Measurements from ENCODE around the gene CD2BP2. TPM values are rescaled to one million over a fixed set of nuclear protein-coding genes. Genes with fewer than 3 reads are reported as not detected.
"Not testable (repeated sequence)": the region's sequence is repeated elsewhere in the genome, so short reads cannot be mapped to it uniquely, and the experiment has no call there.

The CD2BP2 gene
- polyA plus RNA-seq, 1 donor: 33.0 TPM

DNA sequence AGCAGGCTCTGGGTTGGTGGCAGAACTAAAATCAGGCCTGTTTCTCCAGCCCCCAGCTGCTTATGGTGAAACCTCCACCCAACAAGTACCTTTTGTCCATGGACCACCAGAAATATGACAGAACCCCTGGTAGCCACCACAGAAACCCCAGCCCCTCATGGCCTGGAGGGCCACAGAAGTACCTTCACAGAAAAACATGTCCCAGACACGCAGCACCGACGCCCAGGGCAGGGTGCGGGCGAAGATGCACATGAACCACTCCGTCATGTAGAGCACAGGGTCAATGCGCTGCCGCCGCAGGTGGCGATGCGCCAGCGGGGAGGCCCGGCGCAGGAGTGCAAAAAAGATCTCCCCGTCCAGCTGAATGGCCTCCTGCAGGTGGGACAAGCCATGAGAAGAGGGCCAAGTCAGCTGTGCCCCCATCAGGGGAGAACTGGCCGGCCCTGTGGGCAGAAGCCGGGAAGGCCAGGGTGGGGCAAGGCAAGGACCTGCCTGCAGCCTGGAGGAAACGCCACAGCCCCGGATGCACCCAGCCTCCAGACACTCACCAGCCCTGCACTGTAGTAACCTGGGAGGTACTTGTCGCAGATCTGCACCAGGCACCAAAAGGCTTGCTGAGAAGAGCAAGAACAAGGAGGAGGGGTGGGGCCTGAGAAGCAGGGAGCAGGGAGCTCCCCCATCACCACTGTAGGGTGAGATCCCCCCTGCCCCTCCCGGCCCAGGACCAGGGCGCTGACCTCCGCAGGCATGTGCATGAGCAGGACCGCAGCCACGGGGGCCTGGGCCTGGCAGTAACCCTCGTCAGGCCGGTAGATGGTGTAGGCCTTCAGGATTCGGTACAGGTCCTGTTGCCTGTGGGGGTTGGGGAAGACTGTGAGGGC lies 4.1 kb upstream of the CD2BP2 start:
- DNase-seq (ENCODE audit: low read depth): no peak

GRCh38 chr16:30358577-30358936 lies 3.4 kb upstream of the CD2BP2 start:
- DNase-seq (ENCODE audit: low read depth): no peak

GRCh38 chr16:30357715-30358576 lies 2.8 kb upstream of the CD2BP2 start:
- DNase-seq (ENCODE audit: low read depth): no peak

DNA sequence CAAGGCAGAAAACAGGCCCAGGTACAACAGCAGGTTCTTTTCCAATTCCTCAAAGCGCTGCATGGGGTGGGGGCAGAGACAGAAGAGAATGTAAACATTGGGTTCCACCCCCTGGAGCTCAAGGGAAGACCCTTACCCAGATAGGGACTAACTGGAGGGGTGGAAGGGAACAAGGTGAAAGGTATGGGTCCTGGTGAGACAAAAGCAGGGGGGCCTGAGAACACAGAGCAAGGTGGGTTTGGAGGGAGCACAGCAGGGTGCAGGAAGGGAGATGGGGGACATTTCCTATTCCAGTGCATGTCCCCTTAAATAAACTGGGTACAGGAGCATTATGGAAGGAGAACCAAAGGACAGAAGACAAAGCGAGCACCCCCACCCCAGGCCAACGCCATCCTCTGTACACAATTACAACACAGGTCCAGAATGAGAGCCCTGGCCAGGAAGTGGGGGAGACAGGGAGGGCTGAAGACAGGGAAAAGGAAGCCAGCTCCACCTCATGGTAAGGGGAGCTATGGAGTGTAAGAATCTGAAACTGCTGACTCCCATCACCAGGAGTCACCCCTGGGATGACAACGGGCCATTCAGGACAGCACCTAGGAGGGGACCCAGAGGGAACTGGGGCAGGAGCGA lies 2.1 kb upstream of the CD2BP2 start:
- DNase-seq (ENCODE audit: low read depth): no peak

DNA sequence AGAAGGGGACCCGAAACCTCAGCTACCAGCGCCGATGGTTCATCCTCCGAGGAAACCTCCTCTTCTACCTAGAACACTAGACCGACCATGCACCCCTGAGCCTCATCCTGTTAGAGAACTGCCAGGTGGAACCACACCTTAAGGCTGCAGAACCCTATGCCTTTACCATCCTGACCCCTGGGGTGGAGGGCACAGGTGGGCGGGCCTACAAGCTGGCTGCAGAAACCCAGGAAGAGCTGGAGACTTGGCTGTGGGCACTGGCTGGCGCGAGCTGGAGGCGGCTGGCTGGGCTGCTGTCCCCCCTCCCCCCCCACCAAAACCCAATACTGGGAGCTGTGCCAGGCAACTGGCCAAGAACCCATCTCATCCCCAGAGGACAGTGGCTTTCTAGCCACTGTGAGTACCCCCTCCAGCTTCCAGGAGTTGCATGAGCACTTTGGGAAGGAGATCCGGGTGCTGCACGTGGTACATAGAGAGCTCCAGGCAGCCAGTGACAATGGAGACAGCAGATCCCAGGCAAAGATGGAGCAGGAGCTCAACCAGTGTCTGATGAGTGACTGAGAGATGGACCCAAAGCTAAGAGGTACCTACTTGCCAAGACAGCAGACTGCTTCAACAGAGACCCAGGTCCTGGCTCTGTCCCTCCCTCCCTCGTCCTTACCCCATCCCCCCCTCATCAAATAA lies 1.4 kb upstream of the CD2BP2 start:
- no peak for DNase-seq (ENCODE audit: low read depth)

GRCh38 chr16:30355954-30356308 lies 823 bp upstream of the CD2BP2 start:
- DNase-seq (ENCODE audit: low read depth): no peak

GRCh38 chr16:30354423-30355143 lies 525 bp downstream of the CD2BP2 start:
- DNase-seq (ENCODE audit: low read depth): no peak

DNA sequence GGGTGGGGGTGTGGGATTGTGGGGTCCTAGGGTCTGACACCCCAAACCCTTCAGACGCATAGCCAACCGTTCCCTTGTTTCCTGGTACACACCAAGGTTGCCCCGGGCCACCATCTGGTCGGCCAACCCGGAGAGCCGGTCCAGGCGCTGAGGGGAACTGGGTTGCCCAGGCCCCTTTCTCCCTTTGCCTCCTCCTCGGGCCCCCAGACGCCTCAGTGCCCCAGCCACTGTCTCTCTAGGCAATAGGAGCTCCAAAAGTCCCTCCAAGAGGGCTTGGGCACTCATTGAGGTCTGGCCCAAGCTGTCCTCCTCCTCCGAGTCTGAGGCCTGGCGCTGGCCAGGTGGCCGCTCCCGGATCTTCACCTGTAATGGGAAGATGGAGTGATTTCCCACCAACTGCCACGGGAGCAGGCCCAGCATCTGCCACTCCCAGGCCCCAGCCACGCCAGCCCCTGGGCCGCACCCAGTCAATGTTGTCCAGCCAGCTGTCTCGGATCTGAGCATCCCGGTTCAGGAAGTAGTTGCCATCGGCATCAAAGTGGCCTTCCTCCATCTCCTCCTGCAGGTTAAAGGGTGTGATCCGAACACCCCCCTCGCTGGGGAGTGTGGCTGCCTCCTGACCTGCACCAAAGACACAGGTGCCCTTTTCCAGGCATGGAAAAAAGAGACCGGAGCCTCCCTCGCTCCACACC lies 1.5 kb downstream of the CD2BP2 start:
- DNase-seq (ENCODE audit: low read depth): no peak

GRCh38 chr16:30352488-30353401 lies 2.4 kb downstream of the CD2BP2 start:
- DNase-seq (ENCODE audit: low read depth): no peak

DNA sequence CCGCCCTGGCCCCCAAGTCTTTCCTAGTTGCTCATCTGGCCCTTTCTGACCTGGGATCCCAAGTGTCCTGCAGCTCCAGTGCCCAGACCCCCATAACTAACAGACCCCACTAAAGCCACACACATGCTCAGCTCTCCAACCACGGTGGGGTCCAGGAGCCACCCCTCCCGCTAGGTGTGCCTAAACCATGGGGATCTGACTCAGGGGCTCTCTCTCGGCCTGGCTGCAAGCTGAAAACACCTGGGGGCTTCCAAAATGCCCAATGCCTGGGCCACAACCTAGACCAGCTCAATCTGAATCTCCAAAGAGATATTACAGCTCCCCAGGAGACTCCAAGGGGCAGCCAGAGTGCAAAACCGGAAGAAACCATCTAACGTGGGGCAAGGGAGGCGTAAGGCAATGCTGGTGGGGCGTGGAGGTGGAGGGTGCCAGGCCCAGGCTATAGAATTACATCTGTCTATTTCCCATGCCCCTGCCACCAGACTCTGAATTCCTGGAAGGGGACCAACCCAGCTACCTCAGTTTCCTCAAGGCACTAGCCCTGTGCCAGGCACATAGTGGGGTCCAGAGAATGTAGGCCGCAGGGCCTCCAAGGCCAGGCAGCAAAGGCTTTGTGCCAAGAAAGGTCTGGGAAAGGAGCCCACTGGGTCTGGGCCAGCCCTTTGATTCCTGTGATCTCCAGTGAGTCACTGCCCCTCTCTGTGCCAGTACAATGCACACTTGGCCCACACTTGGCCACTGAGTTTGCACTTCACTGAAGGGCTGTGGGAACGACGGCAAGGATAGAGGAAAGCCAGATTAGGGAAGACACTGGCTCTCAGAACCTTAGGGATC lies 3.3 kb downstream of the CD2BP2 start:
- DNase-seq (ENCODE audit: low read depth): no peak

GRCh38 chr16:30351001-30351441 lies 4.1 kb downstream of the CD2BP2 start:
- no peak for DNase-seq (ENCODE audit: low read depth)

DNA sequence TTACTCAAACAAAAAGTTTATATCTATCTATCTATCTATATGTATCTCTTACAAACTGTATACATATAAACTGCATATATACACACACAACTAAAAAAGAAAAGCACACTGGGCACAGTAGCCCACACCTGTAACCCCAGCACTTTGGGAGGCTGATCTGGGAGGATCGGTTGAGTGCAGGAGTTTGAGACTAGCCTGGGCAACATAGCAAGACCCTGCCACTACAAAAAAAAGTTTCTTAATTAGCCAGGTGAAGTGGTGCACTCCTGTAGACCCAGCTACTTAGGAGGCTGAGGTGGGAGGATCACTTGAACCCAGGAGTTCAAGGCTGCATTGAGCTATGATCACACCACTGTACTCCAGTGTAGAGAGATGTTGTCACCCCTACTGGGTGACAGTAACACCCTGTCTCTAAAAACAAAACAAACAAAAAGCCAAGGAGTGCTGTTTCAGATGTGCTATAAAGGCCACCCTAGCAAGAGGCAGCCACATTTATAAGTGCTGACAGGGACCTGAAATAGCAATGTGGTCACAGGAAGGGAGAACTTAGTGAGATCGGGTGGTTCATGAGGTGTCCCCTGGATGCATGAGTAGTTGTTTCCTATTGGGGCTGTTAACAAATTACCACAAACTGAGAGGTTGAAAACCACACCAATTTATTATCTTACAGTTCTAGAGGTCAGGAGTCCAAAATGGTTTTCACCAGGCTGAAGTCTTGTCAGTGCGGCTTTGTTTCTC lies 4.8 kb downstream of the CD2BP2 start:
- no peak for DNase-seq (ENCODE audit: low read depth)

DNA sequence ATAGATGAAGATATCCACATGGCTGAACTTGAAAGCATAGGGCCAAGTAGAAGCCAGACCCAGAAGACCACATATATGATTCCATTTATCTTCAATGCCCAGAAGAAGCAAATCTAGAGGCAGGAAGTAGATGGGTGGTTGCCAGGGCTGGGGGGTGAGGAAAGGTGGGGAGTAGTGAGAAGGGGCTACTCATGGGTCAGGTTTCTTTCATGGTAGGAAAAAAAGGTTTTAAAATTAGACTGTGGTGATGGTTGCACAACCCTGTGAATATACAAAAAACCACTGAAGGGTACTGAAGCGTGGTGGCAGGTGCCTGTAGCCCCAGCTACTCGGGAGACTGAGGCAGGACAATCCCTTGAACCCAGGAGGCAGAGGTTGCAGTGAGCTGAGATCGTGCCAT lies 5.4 kb downstream of the CD2BP2 start:
- no peak for DNase-seq (ENCODE audit: low read depth)

GRCh38 chr16:30348929-30349328 lies 6.2 kb downstream of the CD2BP2 start:
- DNase-seq (ENCODE audit: low read depth): no peak

GRCh38 chr16:30348113-30348512 lies 7.0 kb downstream of the CD2BP2 start:
- DNase-seq (ENCODE audit: low read depth): no peak

- no peak for DNase-seq (ENCODE audit: low read depth)
Measured at GRCh38 chr16:30346286-30346685, 8.8 kb downstream of the CD2BP2 start.

GRCh38 chr16:30343491-30343820 lies 11.7 kb downstream of the CD2BP2 start:
- not testable (repeated sequence) for DNase-seq (ENCODE audit: low read depth)

Measured in forelimb muscle (tissue), 1 donor.